ENCODE data around the gene OXTR.

OXTR gene

DNA sequence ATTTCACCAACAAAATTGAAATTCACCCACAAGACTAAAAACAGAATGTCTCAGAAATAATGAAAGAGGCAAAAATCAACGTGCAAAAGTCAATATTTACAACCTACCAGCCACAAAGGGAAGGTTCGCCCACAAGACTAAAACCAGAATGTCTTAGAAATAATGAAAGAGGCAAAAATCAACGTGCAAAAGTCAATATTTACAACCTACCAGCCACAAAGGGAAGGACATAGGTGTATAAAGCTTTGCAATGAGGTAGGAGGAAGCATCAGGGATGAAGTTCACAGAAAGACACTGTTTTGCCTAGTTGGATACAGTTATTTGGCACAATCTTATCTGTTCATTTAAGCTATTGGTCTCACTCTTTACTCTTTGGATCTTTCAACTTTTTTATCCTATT, 14.3 kb downstream of the OXTR start:
- TF ChIP-seq ZFX (IDR thresholded peaks at IDR 0.05; ENCODE audit: borderline replicate concordance), result no peak
- no peak overlapping the region for H3K27ac ChIP-seq

DNA sequence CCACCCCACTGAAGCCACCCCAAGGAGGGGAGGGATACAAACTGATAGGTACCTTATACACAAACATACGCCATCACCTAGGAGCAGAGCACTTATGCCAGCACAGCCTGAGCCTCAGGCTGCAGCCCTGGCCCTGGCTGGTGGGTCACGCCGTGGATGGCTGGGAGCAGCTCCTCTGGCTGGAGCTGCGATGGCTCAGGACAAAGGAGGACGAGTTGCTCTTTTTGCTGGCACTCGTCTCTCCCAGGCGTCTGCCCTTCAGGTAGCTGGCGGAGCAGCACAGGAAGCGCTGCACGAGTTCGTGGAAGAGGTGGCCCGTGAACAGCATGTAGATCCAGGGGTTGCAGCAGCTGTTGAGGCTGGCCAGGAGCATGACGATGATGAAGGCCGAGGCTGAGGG, 16.6 kb downstream of the OXTR start:
- TF ChIP-seq, protein P1, sequence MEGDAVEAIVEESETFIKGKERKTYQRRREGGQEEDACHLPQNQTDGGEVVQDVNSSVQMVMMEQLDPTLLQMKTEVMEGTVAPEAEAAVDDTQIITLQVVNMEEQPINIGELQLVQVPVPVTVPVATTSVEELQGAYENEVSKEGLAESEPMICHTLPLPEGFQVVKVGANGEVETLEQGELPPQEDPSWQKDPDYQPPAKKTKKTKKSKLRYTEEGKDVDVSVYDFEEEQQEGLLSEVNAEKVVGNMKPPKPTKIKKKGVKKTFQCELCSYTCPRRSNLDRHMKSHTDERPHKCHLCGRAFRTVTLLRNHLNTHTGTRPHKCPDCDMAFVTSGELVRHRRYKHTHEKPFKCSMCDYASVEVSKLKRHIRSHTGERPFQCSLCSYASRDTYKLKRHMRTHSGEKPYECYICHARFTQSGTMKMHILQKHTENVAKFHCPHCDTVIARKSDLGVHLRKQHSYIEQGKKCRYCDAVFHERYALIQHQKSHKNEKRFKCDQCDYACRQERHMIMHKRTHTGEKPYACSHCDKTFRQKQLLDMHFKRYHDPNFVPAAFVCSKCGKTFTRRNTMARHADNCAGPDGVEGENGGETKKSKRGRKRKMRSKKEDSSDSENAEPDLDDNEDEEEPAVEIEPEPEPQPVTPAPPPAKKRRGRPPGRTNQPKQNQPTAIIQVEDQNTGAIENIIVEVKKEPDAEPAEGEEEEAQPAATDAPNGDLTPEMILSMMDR (IDR thresholded peaks at IDR 0.05), result no peak
- TF ChIP-seq ZFX (IDR thresholded peaks at IDR 0.05; ENCODE audit: borderline replicate concordance), result no peak
- H3K27ac ChIP-seq, result no peak overlapping the region

DNA sequence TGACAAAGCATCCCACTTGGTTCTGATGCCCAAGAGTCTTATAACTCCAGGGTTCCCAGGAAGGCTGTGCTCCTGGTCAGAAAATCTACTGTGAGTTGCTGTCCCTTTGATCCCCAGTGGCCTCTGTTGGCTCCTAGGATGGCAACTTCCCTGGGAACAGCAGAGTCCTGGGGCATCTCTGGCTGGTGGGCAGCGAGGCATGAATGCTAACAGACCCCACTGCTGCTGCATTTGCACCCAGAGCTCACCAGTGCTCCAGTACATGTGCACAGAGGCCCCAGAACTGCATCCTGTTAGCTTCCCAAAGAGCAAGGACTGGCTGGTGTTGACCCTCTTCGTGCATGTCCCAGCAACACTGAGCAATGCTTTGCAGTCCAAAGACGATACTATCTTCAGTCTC, 20.1 kb downstream of the OXTR start:
- TF ChIP-seq ZFX (IDR thresholded peaks at IDR 0.05; ENCODE audit: borderline replicate concordance), result no peak
- TF ChIP-seq, protein P1 (IDR thresholded peaks at IDR 0.05), result no peak
- H3K27ac ChIP-seq, result no peak overlapping the region

- no peak overlapping the region for H3K27ac ChIP-seq
- TF ChIP-seq, protein P1 (IDR thresholded peaks at IDR 0.05), result no peak
- TF ChIP-seq ZFX (IDR thresholded peaks at IDR 0.05; ENCODE audit: borderline replicate concordance), result no peak
Observed at GRCh38 chr3:8746780-8747345, 22.6 kb downstream of the OXTR start.

DNA sequence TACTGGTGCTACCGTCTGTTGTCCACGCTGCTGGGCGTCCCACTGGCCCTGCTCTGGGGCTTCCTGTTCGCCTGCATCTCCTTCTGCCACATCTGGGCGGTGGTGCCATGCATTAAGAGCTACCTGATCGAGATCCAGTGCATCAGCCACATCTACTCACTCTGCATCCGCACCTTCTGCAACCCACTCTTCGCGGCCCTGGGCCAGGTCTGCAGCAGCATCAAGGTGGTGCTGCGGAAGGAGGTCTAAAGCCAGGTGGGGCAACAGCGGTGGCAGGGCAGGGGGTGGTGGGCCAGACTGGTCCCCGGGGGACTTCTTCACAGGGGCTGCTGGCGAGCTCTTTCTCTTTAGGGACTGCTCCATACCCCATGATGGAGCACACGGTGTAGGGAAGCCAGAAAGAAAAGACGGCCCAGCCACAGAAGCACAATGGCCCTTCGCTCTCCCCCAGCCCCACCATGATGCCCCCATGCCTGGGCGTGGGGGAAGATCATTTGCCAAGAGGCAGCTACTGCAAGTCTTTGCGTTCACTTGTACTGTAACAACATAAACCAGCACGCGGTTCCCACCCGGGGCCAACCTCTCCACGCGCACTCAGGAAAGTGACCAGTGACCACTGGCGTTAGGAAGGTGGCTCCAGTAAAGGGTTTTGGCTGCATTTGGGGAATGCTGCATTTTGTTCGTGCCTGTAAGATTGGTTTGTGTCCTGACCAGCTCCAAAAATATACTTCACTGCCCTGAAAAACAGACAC, 23.6 kb downstream of the OXTR start:
- TF ChIP-seq, protein P1 (IDR thresholded peaks at IDR 0.05), result no peak
- no peak for TF ChIP-seq ZFX (IDR thresholded peaks at IDR 0.05; ENCODE audit: borderline replicate concordance)
- no peak overlapping the region for H3K27ac ChIP-seq

DNA sequence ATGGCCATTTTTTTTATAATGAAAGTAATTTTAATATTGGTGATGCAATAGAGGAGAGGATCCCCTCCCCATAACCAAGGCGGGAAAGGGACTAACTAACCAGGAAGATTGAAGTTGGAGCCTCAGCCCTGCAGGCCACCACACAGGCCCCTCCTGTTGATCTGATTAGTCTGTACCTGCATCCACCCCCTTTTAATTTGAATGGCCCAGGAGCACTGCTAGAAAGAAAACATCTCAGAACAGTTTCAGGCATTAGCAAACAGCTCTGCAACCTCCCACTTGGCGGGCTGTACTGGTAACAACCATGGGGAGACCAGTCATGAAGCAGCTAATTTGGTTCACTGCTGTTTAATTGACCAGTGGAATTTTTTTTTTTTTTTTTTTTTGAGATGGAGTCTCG, 25.5 kb downstream of the OXTR start:
- no peak overlapping the region for H3K27ac ChIP-seq
- no peak for TF ChIP-seq ZFX (IDR thresholded peaks at IDR 0.05; ENCODE audit: borderline replicate concordance)
- TF ChIP-seq, protein P1 (IDR thresholded peaks at IDR 0.05), result no peak

DNA sequence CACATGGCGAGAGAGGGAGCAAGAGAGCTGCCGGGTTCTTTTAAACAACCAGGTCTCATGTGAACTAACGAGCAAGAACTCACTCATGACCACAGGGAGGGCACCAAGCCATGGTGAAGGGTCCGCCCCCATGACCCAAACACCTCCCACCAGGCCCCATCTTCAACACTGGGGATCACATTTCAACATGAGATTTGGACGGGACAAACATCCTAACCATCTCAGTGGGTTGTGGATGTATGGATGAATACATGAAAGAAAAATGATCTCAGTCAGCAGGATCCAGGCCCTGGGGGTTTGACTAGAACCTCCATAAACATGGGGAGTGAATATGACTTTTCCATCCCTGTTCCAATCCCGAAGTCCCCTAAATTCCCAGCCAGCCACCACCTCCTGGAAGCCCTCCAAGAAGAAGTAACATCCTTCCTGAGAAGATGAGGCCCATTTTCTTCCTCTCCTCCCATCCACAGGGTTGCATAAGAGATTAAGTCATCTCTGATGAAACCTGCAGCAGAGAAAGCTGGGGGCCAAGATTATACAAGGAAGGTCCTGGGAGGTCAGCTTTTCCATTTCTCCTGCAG, 26.3 kb downstream of the OXTR start:
- TF ChIP-seq, protein P1 (IDR thresholded peaks at IDR 0.05), result no peak
- H3K27ac ChIP-seq, result no peak overlapping the region

Data from 22Rv1 (cell line).